Fibroblast of skin of abdomen (primary cell): ENCODE data around the gene TAP2. TPM values are rescaled to one million over a fixed set of nuclear protein-coding genes. Genes with fewer than 3 reads are reported as not detected.
A peak's percentile ranks its signal among the peaks of the same experiment; 100 is the strongest.
"Not testable (repeated sequence)": the region's sequence is repeated elsewhere in the genome, so short reads cannot be mapped to it uniquely, and the experiment has no call there.

Source experiments
- DNase-seq: peaks from one replicate; pipeline ENCODE4 v3.0.0-alpha.2; 2013
- polyA plus RNA-seq, 2 experiments: library from polyadenylated mRNA; unstranded; fragments of 120-200 nt; gene quantifications; one replicate each; pipeline ENCODE4 v1.2.1, GENCODE V29; 2013; ENCODE audit not compliant: insufficient read length in 2 of 2

TAP2 gene
- 18.6 TPM for polyA plus RNA-seq (2013, experiment 1 of 2; ENCODE audit: insufficient read length)
- 18.5 TPM for polyA plus RNA-seq (2013, experiment 2 of 2; ENCODE audit: insufficient read length)

GRCh38 chr6:32838114-32838958 lies at the start of gene TAP2:
Gene TAP2 (minus strand): TSS chr6:32838739. CDS start chr6:32838233, 506 bp downstream.
- DNase-seq, result peak; percentile 89

DNA sequence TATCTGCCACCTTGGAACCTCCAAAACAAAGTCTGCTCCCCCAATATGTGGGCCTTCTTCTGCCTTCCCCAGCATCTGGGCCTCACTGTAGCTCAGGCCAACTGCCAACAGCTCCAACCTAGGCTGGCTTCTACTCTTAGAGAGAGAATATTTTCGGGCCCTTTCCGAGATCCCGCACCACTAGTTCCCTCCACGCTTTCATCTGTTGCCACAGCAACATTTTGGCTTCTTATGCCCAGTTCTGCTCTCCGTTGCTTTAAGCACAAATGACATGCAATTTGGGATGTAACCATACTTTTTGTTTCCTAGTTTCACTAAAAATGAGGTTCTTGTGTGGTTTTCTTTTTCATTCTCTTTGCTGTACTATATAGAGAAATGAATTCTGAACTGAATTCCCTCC lies 49.1 kb upstream of the TAP2 start:
- no peak for DNase-seq

- DNase-seq, result peak; percentile 85
These were observed 48.3 kb upstream of the TAP2 start for GRCh38 chr6:32886681-32887383.

DNA sequence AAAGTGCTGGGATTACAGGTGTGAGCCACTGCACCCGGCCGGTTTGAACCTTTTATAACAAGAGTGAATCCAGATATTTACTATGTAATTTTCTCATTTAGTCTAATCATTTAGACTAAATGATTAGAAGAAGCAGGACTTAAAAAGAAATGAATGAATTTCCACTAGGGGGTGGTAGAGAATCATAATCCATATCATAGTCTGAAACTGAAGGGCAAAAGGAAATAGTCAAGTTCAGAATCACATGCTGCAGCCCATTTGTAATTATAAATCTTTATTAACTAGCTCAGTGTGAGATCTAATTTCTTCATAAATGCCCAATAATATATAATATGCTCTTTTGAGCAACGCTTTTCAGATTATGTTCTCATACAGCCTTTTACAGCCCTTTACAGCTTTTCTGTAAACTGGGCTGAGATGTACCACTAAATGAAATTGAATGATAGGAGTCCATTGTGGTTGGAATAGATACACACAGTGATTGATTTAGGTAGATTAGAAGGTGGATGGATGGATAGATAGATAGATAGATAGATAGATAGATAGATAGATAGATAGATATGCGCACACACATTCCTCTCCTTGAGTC lies 47.3 kb upstream of the TAP2 start:
- DNase-seq, result peak; percentile 69

DNA sequence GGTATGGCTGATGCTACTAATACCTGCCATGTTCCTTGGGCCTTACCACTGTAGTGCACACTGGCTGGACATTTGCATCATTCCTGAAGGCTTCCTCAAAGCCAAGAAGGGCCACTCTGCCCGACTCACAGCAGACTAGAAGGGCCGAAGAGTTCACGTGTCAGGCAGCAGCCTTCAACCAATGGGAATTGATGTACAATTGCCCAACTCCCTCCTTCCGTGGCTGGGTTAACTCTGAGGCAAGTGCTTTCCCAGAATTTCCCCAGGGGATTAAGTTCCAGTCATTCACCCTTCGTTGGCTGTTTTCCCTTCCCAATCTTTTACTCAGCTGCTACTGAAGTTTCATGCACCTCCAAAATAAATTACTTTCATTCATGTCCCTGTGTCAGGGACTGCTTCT lies 45.2 kb upstream of the TAP2 start:
- DNase-seq, result peak; percentile 40

DNA sequence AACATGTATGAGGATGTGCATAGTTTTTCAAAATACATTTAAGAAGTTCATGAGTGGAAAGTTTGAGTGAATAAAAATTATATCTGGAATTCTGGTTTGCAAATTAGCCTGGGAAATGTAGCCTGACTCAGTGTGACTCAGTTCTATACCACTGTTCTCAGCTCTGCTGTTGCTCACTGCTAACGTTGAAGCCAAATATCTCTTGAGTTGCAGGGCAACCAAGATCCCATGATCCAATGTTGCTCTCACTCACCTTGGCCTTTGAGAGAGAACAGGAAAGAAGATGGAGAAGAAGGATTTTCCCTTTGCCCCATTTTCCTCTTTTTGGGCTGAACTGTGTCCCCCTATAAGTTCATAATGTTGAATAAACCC lies 44.3 kb upstream of the TAP2 start:
- peak; percentile 47 for DNase-seq

- not testable (repeated sequence) for DNase-seq
These were observed 42.4 kb upstream of the TAP2 start for GRCh38 chr6:32880962-32881361.

- DNase-seq, result no peak
These were observed 41.2 kb upstream of the TAP2 start for GRCh38 chr6:32879691-32880090.

GRCh38 chr6:32876603-32877002 lies 38.1 kb upstream of the TAP2 start:
- DNase-seq, result no peak

DNA sequence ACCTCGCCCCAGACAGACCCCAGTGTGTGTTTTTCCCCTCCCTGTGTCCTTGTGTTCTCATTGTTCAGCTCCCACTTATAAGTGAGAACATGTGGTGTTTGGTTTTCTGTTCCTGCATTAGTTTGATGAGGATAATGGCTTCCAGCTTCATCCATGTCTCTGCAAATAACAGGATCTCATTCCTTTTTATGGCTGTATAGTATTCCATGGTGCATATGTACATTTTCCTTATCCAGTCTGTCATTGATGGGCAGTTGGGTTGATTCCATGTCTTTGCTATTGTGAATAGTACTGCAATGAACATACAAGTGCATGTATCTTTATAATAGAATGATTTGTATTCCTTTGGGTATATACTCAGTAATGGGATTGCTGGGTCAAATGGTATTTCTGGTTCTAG lies 35.4 kb upstream of the TAP2 start:
- not testable (repeated sequence) for DNase-seq

GRCh38 chr6:32868257-32868788 lies 29.8 kb upstream of the TAP2 start:
- peak; percentile 63 for DNase-seq

DNA sequence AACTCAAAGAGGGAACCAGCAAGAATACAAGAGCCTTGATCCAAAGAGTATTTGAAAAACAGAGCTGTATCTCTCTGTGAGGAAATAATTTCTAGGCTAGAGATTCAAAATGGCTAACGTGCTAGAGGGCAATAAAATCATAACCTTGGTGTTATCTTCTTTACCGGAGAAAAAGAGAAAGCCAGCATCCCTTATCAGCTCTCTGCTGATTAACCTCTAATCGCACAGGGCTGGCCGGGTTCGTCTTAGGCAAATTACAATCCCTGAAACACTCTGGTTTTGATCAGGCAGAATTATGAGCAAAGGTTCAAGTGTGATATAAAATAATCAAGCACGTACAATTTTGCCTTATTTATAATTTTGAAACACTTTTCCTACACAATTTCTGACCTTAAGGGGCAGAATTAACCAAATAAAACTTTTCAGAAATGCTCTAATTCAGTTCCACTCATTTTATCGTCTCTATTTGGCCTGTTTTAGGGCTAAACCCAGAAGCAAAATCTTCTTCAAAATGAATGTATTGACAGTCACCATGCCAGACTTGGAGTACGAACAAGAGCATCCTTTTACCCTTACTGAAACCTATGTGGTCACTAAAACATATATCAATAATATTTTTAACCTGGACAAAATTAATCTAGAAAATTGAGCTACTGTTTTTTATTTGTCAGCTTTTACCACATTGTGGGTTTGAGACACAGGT lies 29.2 kb upstream of the TAP2 start:
- no peak for DNase-seq

DNA sequence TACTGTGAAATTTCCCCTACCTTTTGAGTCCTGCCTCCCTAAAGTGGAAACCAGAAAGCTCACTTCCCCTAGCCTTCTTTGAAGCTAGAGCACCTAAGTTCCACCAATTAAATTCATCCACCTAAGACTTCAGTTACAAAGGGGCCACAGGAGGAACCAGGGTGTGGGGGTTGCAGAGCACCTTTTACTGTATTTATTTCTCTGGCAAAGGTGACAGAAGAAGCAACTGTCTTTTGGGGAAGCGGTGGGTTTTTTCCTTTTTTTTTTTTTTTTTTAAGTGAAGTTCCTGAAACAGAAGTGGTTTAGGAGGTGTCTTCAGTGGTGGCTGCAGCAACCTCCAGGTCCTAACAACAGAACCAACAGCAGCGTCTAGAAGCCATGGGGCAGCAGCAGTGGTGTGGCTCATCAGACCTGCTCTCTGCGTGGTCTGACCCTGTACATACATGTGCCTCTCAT lies 28.5 kb upstream of the TAP2 start:
- no peak for DNase-seq

- DNase-seq, result no peak
These were observed 27.3 kb upstream of the TAP2 start for GRCh38 chr6:32865724-32866443.

GRCh38 chr6:32862725-32863124 lies 24.2 kb upstream of the TAP2 start:
- no peak for DNase-seq

- DNase-seq, result no peak
These were observed 22.1 kb upstream of the TAP2 start for GRCh38 chr6:32860674-32861073.

DNA sequence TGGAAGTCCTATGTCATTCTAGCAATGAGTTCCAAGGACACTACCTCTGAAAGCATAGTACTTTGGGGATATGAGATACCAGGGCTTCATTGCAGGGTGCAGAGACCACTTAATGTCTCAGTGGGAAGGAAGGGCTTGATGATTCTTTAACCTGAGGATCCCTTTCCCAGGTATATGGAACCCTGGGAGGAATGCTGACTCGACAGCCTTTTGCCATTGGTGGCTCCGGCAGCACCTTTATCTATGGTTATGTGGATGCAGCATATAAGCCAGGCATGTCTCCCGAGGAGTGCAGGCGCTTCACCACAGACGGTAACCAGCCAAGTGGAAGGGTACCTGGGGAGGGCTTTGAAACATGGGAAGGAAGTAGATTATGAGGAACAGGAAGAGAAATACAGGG lies 19.7 kb upstream of the TAP2 start:
- DNase-seq, result no peak

- DNase-seq, result no peak
These were observed 18.8 kb upstream of the TAP2 start for GRCh38 chr6:32857156-32857891.

GRCh38 chr6:32855467-32856174 lies 17.1 kb upstream of the TAP2 start:
- no peak for DNase-seq
